Measurements from ENCODE around the gene NARF.
A peak's percentile ranks its signal among the peaks of the same experiment; 100 is the strongest.
"Not testable (repeated sequence)": the region's sequence is repeated elsewhere in the genome, so short reads cannot be mapped to it uniquely, and the experiment has no call there.

NARF gene

DNA sequence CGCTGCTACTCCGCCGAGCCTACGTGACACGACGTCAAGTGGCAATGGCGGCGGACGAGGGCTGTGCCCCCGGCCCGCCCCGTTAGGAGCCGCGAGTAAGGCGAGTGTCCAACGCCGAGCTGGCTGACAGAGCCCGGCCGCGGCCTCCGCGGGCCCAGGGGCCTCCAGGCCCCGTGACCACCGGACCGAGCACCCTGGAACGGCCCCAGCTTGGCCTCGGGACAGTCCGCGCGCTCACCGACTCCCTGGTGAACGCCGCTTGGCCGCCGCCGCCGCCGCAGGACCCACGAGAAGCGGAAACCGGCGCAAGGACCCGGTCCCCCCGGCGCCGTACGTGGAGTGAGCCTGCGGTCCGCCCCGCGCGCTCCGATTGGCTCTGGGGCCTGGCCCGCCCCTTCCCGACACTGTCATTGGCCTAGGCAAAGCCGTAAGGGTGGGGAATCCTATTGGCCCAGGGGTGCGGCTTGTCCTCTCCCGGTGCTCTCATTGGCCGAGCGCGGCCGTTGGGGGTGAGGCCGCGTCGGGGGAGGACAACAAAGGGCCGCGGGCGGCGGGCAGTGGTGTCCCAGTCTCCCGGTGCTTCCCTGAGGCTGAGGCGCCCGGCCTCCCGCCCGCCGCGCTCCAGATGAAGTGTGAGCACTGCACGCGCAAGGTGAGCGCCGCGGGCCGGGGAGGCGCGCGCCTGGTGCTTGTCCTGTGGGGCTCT lies at the start of gene NARF:
TSS of gene NARF (plus strand) at position 563 of the 706 bp plus-strand sequence. CDS start at position 626, 63 bp downstream.
- peak within 1 kb of the TSS; percentile 87 for H3K4me3 ChIP-seq (ENCODE audit: low read length)
- no peak for TF ChIP-seq ZNF274 (IDR thresholded peaks at IDR 0.05; ENCODE audit: low read depth, low read length)

GRCh38 chr17:82408938-82409318 lies 49.6 kb upstream of the NARF start:
- TF ChIP-seq ZNF274 (IDR thresholded peaks at IDR 0.05; ENCODE audit: low read depth, low read length): no peak

GRCh38 chr17:82410014-82410716 lies 48.4 kb upstream of the NARF start:
- H3K4me3 ChIP-seq (ENCODE audit: low read length): no peak overlapping the region
- no peak for TF ChIP-seq ZNF274 (IDR thresholded peaks at IDR 0.05; ENCODE audit: low read depth, low read length)

More at GRCh38 chr17:82408938-82409318, 49.6 kb upstream of the NARF start:
- H3K4me3 ChIP-seq (ENCODE audit: low read length): no peak overlapping the region

- no peak overlapping the region for H3K4me3 ChIP-seq (ENCODE audit: low read length)
- TF ChIP-seq ZNF274 (IDR thresholded peaks at IDR 0.05; ENCODE audit: low read depth, low read length): no peak
These were observed 47.0 kb upstream of the NARF start for GRCh38 chr17:82411396-82412053.

DNA sequence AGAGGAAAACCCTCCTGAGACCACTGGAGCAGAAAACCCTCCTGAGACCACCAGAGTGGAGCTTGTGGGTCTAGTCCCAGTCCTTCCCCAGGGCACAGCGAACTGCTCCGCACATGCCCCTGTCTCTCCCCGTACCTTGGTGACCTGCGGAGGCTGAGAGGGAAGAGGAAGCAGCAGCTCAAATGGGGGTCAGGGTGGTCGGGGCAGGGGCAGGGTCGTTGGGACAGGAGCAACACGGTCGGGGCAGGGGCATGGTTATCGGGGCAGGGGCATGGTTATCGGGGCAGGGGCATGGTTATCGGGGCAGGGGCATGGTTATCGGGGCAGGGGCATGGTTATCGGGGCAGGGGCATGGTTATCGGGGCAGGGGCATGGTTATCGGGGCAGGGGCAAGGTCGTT lies 46.5 kb upstream of the NARF start:
- H3K4me3 ChIP-seq (ENCODE audit: low read length): not testable (repeated sequence)

- TF ChIP-seq ZNF274 (IDR thresholded peaks at IDR 0.05; ENCODE audit: low read depth, low read length): no peak
- no peak overlapping the region for H3K4me3 ChIP-seq (ENCODE audit: low read length)
These were observed 45.7 kb upstream of the NARF start for GRCh38 chr17:82412535-82413520.

- no peak overlapping the region for H3K4me3 ChIP-seq (ENCODE audit: low read length)
- no peak for TF ChIP-seq ZNF274 (IDR thresholded peaks at IDR 0.05; ENCODE audit: low read depth, low read length)
These were observed 43.8 kb upstream of the NARF start for GRCh38 chr17:82414548-82415281.

GRCh38 chr17:82415336-82415735 lies 43.2 kb upstream of the NARF start:
- no peak for TF ChIP-seq ZNF274 (IDR thresholded peaks at IDR 0.05; ENCODE audit: low read depth, low read length)
- no peak overlapping the region for H3K4me3 ChIP-seq (ENCODE audit: low read length)

- no peak for TF ChIP-seq ZNF274 (IDR thresholded peaks at IDR 0.05; ENCODE audit: low read depth, low read length)
- no peak overlapping the region for H3K4me3 ChIP-seq (ENCODE audit: low read length)
These were observed 42.8 kb upstream of the NARF start for GRCh38 chr17:82415786-82416185.

DNA sequence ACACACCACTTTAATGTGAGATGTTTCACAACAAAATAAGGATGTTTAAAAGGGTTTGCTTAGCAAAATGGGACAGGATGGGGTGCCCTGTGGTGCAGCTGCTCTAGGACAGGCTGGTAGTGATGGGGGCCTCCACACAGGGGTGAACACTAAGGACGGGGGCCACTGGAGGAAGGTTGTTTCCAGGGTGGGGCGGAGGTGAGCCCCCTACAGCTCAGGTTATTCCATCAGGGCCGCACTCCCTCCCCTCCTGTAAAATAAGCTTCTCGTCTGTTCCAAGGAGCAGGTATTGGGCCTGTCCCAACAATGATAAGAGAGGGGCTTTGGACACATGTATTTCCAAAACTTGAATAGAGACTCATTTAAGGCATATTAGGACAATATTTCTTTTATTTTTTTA lies 42.3 kb upstream of the NARF start:
- H3K4me3 ChIP-seq (ENCODE audit: low read length): no peak overlapping the region
- TF ChIP-seq ZNF274 (IDR thresholded peaks at IDR 0.05; ENCODE audit: low read depth, low read length): no peak

DNA sequence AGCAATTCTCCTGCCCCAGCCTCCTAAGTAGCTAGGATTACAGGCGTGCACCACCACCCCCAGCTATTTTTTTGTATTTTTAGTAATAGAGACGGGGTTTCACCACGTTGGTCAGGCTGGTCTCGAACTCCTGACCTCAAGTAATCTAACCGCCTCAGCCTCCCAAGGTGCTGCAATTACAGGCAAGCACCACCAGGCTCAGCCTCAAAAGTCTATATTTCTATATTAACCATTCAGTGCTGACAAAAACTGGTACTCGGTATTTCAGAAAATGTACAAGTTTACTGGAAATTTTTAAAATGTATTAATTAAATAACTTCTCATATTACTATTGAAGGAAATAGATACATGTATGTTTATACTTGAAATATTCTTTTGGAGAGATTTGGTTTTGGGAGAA lies 41.8 kb upstream of the NARF start:
- no peak overlapping the region for H3K4me3 ChIP-seq (ENCODE audit: low read length)
- no peak for TF ChIP-seq ZNF274 (IDR thresholded peaks at IDR 0.05; ENCODE audit: low read depth, low read length)

- H3K4me3 ChIP-seq (ENCODE audit: low read length): peak within 1 kb of the TSS; percentile 81
- no peak for TF ChIP-seq ZNF274 (IDR thresholded peaks at IDR 0.05; ENCODE audit: low read depth, low read length)
These were observed 40.2 kb upstream of the NARF start, which contains the start of the genes HEXD and OGFOD3 for GRCh38 chr17:82418001-82418986. Gene HEXD (plus strand): TSS chr17:82418347. CDS start chr17:82419800, 1,453 bp downstream. Gene OGFOD3 (minus strand): TSS chr17:82418586. CDS start chr17:82418485, 101 bp downstream.

Measured in GM08714 (cell line).